Raji (cell line): ENCODE data around the gene PGF.

ENCODE experiments used
- POLR2A ChIP-seq: IDR thresholded peaks from 2 replicates; pipeline ENCODE4 v1.6.1; 2011; ENCODE audit warnings: low read depth, low read length, control low read depth; ENCODE audit not compliant: insufficient read depth

The PGF gene

GRCh38 chr14:74968811-74969210 is 13.4 kb upstream of the PGF start:
- no peak for TF ChIP-seq POLR2A

DNA sequence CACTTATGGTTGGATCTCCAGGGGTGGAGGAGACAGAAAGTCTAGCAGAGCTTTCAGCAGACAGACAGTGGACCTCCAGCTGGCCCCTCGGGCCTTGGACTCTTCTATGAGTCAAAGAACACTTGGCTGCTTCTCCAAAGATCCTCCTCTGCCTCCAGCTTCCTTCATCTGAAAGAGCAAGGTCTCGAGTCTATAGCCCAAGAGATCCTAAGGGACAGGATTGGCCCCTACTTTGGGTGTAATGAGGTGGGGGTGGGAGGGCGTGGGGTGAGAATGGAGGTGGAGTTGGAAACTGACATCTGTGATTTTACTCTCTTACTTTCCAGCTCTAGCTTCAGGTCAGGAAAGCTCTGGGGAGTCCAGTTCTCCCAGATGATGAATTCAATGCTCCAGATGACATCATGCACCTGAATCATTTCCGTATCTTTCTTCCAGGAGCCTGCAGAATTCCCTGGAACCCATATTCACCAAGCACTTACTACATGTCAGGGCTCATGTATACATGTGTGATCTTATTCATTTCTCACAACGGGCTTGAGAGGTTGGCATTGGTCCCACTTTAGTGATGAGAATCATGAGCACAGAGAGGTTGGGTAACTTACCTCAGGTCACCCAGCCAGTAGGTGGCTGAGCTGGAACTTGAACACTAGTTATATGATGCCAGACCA is 10.2 kb upstream of the PGF start:
- no peak for TF ChIP-seq POLR2A

GRCh38 chr14:74964787-74965485 is 9.5 kb upstream of the PGF start:
- no peak for TF ChIP-seq POLR2A

GRCh38 chr14:74963705-74964271 is 8.4 kb upstream of the PGF start:
- no peak for TF ChIP-seq POLR2A

- TF ChIP-seq POLR2A = no peak
These were observed 7.8 kb upstream of the PGF start for GRCh38 chr14:74963178-74963704.

DNA sequence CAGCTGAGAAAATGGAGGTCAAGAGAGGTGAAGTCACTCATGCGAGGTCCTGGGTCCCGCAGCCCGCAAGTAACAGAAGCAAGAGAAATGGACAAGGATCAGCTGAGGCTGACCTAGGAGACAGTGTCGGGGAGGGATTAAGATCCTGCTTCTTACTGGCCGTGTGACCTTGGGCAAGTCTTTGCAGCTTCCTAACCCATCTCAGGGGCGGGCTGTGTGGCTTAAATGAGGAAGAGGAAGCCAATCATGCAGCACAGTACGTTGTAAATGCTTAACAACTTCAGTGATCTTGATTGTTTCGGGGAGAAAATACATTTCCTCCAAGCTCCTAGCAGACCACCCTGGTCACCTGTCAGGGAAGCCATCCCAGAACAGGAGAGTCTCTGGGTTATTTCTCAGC is 7.1 kb upstream of the PGF start:
- no peak for TF ChIP-seq POLR2A

- no peak for TF ChIP-seq POLR2A
These were observed 6.6 kb upstream of the PGF start for GRCh38 chr14:74962046-74962445.

DNA sequence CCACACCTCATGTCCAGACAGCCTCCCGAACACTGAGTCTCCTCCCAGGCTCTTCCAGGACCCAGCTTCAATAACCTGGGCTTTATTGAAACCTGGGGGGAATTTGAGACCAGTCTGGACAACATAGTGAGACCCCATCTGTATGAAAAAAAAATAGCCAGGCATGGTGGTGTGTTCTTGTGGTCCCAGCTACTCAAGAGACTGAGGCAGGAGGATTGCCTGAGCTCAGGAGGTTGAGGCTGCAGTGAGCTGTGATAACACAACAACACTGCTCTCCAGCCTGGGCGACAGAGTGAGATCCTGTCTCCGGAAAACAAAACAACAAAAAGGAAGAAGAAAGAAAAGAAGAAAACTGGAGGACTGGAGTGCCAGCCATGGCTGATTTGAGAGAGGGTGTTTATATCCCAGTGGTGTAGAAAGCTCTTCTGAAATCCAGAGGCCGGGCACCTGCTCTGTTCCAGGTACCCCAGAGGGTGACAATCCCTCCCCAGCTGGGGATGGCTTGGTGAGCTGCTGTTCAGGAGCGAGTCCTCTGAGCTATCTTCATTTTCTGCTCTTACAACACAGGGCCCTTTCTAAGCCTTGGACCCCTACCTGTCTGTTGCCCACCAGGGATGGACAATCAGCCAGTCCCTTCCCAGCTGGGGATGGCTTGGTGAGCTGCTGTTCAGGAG is 6.0 kb upstream of the PGF start:
- TF ChIP-seq POLR2A = no peak

DNA sequence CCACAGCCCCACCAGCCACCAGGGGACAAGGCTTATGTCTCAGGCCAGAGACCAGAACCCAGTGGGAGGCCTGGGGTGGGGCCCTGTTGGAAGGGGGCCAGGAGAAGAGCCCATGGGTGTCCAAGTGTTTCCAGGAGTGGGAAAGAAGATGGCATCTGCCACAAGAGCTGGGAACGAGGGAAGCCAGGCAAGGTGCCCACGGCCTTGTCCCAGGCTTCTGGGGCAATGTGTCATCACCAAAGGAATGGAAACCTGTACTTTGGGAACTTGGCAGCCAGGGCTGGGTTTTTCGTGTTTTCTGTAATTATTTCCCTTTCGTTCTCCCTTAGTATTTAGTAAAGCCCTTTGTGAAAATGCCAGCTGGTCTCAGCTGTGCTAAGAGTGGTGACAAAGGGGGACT is 5.3 kb upstream of the PGF start:
- TF ChIP-seq POLR2A = no peak

DNA sequence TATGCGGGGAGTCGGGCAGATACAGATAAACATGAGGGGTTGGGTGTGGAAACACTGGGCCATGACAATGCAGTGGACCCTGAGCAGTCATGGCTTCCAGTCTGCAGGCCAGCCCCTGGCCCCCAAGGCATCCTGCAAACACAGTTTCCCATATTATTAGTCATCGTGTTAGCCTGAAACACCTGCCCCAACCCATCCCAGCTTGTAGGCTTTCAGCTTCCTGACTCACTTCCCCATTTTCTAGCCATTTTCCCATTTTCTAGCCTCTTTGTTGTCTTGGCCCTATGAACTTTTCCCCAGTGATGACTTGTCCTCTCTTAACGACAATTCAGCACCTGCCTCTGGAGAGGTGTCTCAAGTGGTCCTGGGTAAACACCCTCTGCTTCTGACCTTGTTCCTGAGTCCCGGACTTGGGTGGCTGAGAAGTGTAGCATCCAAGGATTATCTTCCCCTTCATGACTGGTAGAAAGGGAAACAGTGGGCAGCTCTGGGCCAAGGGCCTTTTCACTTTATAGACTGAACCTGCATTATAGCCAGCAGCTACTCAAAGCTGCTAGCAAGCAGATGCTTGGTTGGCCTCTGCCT is 4.3 kb upstream of the PGF start:
- TF ChIP-seq POLR2A = no peak

DNA sequence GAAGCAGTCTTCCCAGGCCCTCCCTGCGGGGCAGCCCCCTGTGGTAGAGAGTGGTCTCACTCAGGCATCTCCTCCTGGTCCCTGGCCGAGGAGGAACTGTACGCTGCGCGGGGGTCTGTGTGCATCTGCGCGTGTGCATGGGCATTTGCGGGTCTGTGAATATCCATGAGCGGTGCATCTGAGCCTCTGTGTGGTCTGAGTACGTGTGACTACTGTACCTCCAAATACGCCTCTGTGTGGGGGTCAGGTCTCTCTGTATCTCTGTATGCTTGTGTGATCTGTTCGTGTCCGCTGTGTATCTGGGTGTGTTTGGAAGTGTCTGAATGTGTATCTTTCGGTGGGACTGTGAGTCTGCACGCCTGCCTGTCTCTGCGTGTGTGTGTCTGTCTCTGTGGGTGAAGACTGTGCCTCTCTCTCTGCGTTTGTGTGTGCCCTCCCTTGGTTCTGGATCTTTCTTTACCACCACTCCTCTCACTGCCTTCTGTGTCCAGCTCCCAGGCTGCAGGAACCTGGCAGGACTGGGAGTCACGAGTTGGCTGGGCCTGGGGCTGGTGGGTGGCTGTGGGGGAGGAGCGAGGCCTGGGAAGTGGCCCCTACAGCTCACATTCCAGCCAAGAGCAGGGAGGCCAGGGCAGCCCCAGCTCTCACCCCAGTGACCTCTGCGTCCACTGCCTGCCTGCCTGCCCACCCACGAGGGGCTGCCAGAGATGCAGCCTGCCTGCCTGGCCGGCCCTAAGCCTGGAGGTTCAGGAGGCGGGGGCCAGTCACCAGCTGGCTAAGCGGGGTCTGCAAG is 1.1 kb upstream of the PGF start:
- no peak for TF ChIP-seq POLR2A

DNA sequence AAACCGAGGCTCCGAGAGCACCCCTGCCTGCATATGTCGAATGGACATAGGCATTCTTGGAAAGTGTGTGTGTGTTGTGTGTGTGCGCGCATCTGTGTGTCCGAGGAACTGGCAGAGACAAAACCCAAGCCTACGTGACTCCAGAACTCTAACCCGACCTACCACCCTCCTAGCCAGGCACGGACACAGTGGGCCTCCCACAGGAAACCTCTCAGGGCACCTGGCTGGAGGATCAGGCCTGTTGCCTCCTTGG is 556 bp upstream of the PGF start:
- TF ChIP-seq POLR2A = no peak

GRCh38 chr14:74954947-74955228 is 509 bp downstream of the PGF start:
- no peak for TF ChIP-seq POLR2A

- TF ChIP-seq POLR2A = no peak
These were observed 1.0 kb downstream of the PGF start for GRCh38 chr14:74954232-74954946.

DNA sequence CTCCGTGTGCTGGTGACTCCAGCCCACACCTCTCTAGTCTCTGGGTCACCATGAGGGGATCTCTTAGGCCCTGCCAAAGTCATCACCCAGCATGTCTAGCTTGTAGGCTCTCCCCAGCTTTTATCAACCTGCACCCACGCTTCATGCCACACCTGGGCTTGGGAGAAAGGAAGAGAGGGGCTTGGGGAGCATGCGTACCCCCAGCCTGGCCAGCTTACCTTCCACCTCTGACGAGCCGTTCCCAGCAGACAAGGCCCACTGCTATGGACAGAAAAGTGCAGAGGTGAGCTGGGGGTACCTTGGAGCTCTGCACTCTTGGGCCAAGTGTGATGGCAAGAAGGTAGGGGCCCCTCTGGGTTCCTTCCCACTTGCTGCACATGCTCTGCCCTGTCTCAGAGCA is 1.7 kb downstream of the PGF start:
- TF ChIP-seq POLR2A = no peak
